Activated CD4-positive, alpha-beta memory T cell treated with anti-CD3 and anti-CD28 coated beads, Interleukin-2, amount 10 ng/mL, durations not matched to agents 7 days and 5 days (primary cell): ENCODE results near the gene LPP. TPM values are rescaled to one million over a fixed set of nuclear protein-coding genes. Genes with fewer than 3 reads are reported as not detected.

Source experiments
- CTCF ChIA-PET: fragments of 350-600 bp; sonication (Branson Sonifier 250); formaldehyde crosslinking; loops from one replicate; lab custom pipeline; 2021; ENCODE audit warnings: antibody characterized with exemption, inconsistent platforms; lab: Charles Lee
- POLR2A ChIA-PET: fragments of 350-600 bp; sonication (Branson Sonifier 250); formaldehyde crosslinking; loops from one replicate; lab custom pipeline; 2021; ENCODE audit warnings: antibody characterized with exemption; lab: Charles Lee
- DNase-seq: peaks from one replicate; pipeline ENCODE4 v3.0.0-alpha.2; 2020
- H3K27ac Mint-ChIP-seq: one replicate; pipeline ENCODE4 v1.8.0; 2021; ENCODE audit warnings: mild to moderate bottlenecking, mixed read lengths
- H3K27me3 Mint-ChIP-seq: one replicate; pipeline ENCODE4 v1.8.0; 2021; ENCODE audit warnings: mixed read lengths
- H3K36me3 Mint-ChIP-seq: one replicate; pipeline ENCODE4 v1.8.0; 2021; ENCODE audit warnings: low read depth, mixed read lengths
- H3K4me1 Mint-ChIP-seq: one replicate; pipeline ENCODE4 v1.8.0; 2021; ENCODE audit warnings: mixed read lengths
- H3K4me3 Mint-ChIP-seq: one replicate; pipeline ENCODE4 v1.8.0; 2021; ENCODE audit warnings: mild to moderate bottlenecking, mixed read lengths
- H3K9me3 Mint-ChIP-seq: one replicate; pipeline ENCODE4 v1.8.0; 2021; ENCODE audit warnings: mixed read lengths
- total RNA-seq, 2 experiments: library from RNA; stranded (reverse); gene quantifications; one replicate each; pipeline ENCODE4 v1.2.3, GENCODE V29; 2021

LPP gene
- total RNA-seq, 2 experiments from 2014 or later: 51.4 to 52.4 TPM

GRCh38 chr3:188465311-188465710 is 311.4 kb downstream of the LPP start:
- ChIA-PET CTCF (interaction anchor here (1.0 to 1.5 kb wide), 2 partner anchors 167 to 725 kb away, joined by 3 read pairs; no protein-coding TSS in a partner anchor), POLR2A (no interaction called here)

GRCh38 chr3:188468196-188468595 is 314.2 kb downstream of the LPP start:
- ChIA-PET POLR2A (no interaction called here), CTCF (no interaction called here)
- Mint-ChIP-seq H3K4me3 (no peak overlapping the region), H3K4me1 (no peaks in the 10 kb centered on the region), H3K27me3 (no peaks in the 10 kb centered on the region), H3K36me3 (peaks cover 14% of the 10 kb centered on the region), H3K9me3 (peaks cover 3% of the 10 kb centered on the region), H3K27ac (no peak overlapping the region)
- no peak for DNase-seq

More at GRCh38 chr3:188465311-188465710, 311.4 kb downstream of the LPP start:
- no peaks in the 10 kb centered on the region for H3K27me3 Mint-ChIP-seq
- H3K36me3 Mint-ChIP-seq: peaks cover 14% of the 10 kb centered on the region
- H3K27ac Mint-ChIP-seq: no peak overlapping the region
- no peaks in the 10 kb centered on the region for H3K4me1 Mint-ChIP-seq
- H3K4me3 Mint-ChIP-seq: no peak overlapping the region
- no peak for DNase-seq
- peaks cover 3% of the 10 kb centered on the region for H3K9me3 Mint-ChIP-seq

- H3K4me3 Mint-ChIP-seq: no peak overlapping the region
- no peaks in the 10 kb centered on the region for H3K4me1 Mint-ChIP-seq
- ChIA-PET POLR2A (no interaction called here), CTCF (no interaction called here)
- no peaks in the 10 kb centered on the region for H3K27me3 Mint-ChIP-seq
- H3K36me3 Mint-ChIP-seq: peaks cover 14% of the 10 kb centered on the region
- H3K9me3 Mint-ChIP-seq: peaks cover 3% of the 10 kb centered on the region
- DNase-seq: no peak
- H3K27ac Mint-ChIP-seq: no peak overlapping the region
Observed at GRCh38 chr3:188468662-188469061, 314.7 kb downstream of the LPP start.

GRCh38 chr3:188469228-188469885 is 315.4 kb downstream of the LPP start:
- no peaks in the 10 kb centered on the region for H3K4me1 Mint-ChIP-seq
- peaks cover 14% of the 10 kb centered on the region for H3K36me3 Mint-ChIP-seq
- H3K9me3 Mint-ChIP-seq: peaks cover 3% of the 10 kb centered on the region
- H3K4me3 Mint-ChIP-seq: no peak overlapping the region
- no peaks in the 10 kb centered on the region for H3K27me3 Mint-ChIP-seq
- CTCF ChIA-PET: interaction anchor here (0.6 kb wide), 1 partner anchor 974 kb away, joined by 4 read pairs; no protein-coding TSS in a partner anchor
- DNase-seq: no peak
- POLR2A ChIA-PET: no interaction called here
- no peak overlapping the region for H3K27ac Mint-ChIP-seq

- no peak for DNase-seq
- Mint-ChIP-seq H3K4me1 (no peaks in the 10 kb centered on the region), H3K9me3 (peaks cover 3% of the 10 kb centered on the region), H3K4me3 (no peak overlapping the region), H3K36me3 (peaks cover 14% of the 10 kb centered on the region), H3K27me3 (no peaks in the 10 kb centered on the region), H3K27ac (no peak overlapping the region)
- ChIA-PET POLR2A (no interaction called here), CTCF (no interaction called here)
Observed at GRCh38 chr3:188470508-188471130, 316.7 kb downstream of the LPP start.

- CTCF ChIA-PET: no interaction called here
- no peak for DNase-seq
- Mint-ChIP-seq H3K27ac (no peak overlapping the region), H3K9me3 (peaks cover 3% of the 10 kb centered on the region), H3K27me3 (no peaks in the 10 kb centered on the region), H3K4me3 (no peak overlapping the region), H3K36me3 (peaks cover 14% of the 10 kb centered on the region), H3K4me1 (no peaks in the 10 kb centered on the region)
- POLR2A ChIA-PET: no interaction called here
Observed at GRCh38 chr3:188471723-188472122, 317.8 kb downstream of the LPP start.

- no peak overlapping the region for H3K4me3 Mint-ChIP-seq
- ChIA-PET CTCF (no interaction called here), POLR2A (no interaction called here)
- no peaks in the 10 kb centered on the region for H3K27me3 Mint-ChIP-seq
- no peak for DNase-seq
- H3K9me3 Mint-ChIP-seq: peaks cover 3% of the 10 kb centered on the region
- H3K4me1 Mint-ChIP-seq: no peaks in the 10 kb centered on the region
- no peak overlapping the region for H3K27ac Mint-ChIP-seq
- H3K36me3 Mint-ChIP-seq: peaks cover 13% of the 10 kb centered on the region
Observed at GRCh38 chr3:188472336-188472735, 318.4 kb downstream of the LPP start.

- Mint-ChIP-seq H3K36me3 (peaks cover 11% of the 10 kb centered on the region), H3K4me3 (no peak overlapping the region), H3K9me3 (peaks cover 3% of the 10 kb centered on the region), H3K27me3 (no peaks in the 10 kb centered on the region), H3K27ac (no peak overlapping the region), H3K4me1 (no peaks in the 10 kb centered on the region)
- CTCF ChIA-PET: no interaction called here
- POLR2A ChIA-PET: no interaction called here
- DNase-seq: no peak
Observed at GRCh38 chr3:188473045-188473444, 319.1 kb downstream of the LPP start.

- Mint-ChIP-seq H3K36me3 (peaks cover 6% of the 10 kb centered on the region), H3K27me3 (no peaks in the 10 kb centered on the region), H3K4me3 (no peak overlapping the region), H3K9me3 (peaks cover 3% of the 10 kb centered on the region), H3K4me1 (no peaks in the 10 kb centered on the region), H3K27ac (no peak overlapping the region)
- no peak for DNase-seq
- CTCF ChIA-PET: no interaction called here
- POLR2A ChIA-PET: no interaction called here
Observed at GRCh38 chr3:188473591-188474288, 319.8 kb downstream of the LPP start.

GRCh38 chr3:188476935-188477334 is 323.0 kb downstream of the LPP start:
- H3K27ac Mint-ChIP-seq: no peak overlapping the region
- no peaks in the 10 kb centered on the region for H3K4me1 Mint-ChIP-seq
- peaks cover 8% of the 10 kb centered on the region for H3K9me3 Mint-ChIP-seq
- no peak for DNase-seq
- no peaks in the 10 kb centered on the region for H3K27me3 Mint-ChIP-seq
- H3K36me3 Mint-ChIP-seq: peaks cover 9% of the 10 kb centered on the region
- CTCF ChIA-PET: no interaction called here
- no peak overlapping the region for H3K4me3 Mint-ChIP-seq
- POLR2A ChIA-PET: no interaction called here

- no peak overlapping the region for H3K27ac Mint-ChIP-seq
- peaks cover 28% of the 10 kb centered on the region for H3K36me3 Mint-ChIP-seq
- no peak for DNase-seq
- H3K27me3 Mint-ChIP-seq: no peaks in the 10 kb centered on the region
- POLR2A ChIA-PET: no interaction called here
- CTCF ChIA-PET: interaction anchor here (0.8 kb wide), 1 partner anchor 741 kb away, joined by 3 read pairs; no protein-coding TSS in a partner anchor
- H3K4me1 Mint-ChIP-seq: no peaks in the 10 kb centered on the region
- no peak overlapping the region for H3K4me3 Mint-ChIP-seq
- H3K9me3 Mint-ChIP-seq: peaks cover 9% of the 10 kb centered on the region
Observed at GRCh38 chr3:188480011-188480410, 326.1 kb downstream of the LPP start.

- DNase-seq: no peak
- no peaks in the 10 kb centered on the region for H3K27me3 Mint-ChIP-seq
- no peak overlapping the region for H3K4me3 Mint-ChIP-seq
- H3K36me3 Mint-ChIP-seq: peaks cover 34% of the 10 kb centered on the region
- H3K4me1 Mint-ChIP-seq: no peaks in the 10 kb centered on the region
- H3K27ac Mint-ChIP-seq: no peak overlapping the region
- CTCF ChIA-PET: no interaction called here
- H3K9me3 Mint-ChIP-seq: peaks cover 9% of the 10 kb centered on the region
- POLR2A ChIA-PET: no interaction called here
Observed at GRCh38 chr3:188482929-188483328, 329.0 kb downstream of the LPP start.

- H3K27me3 Mint-ChIP-seq: no peaks in the 10 kb centered on the region
Observed at GRCh38 chr3:188486126-188486525, 332.2 kb downstream of the LPP start.

More at GRCh38 chr3:188486126-188486525, 332.2 kb downstream of the LPP start:
- CTCF ChIA-PET: no interaction called here
- Mint-ChIP-seq H3K4me3 (no peak overlapping the region), H3K27ac (no peak overlapping the region), H3K4me1 (no peaks in the 10 kb centered on the region), H3K9me3 (peaks cover 8% of the 10 kb centered on the region), H3K36me3 (peaks cover 43% of the 10 kb centered on the region)
- no peak for DNase-seq
- POLR2A ChIA-PET: no interaction called here
